Measurements from ENCODE around the gene SHISA9. TPM values are rescaled to one million over a fixed set of nuclear protein-coding genes. Genes with fewer than 3 reads are reported as not detected.

SHISA9 gene
- total and polyA plus RNA-seq, 2 donors (not counting 1 experiment from before 2014, with no cell fraction given) = 0.03 to 0.07 TPM

DNA sequence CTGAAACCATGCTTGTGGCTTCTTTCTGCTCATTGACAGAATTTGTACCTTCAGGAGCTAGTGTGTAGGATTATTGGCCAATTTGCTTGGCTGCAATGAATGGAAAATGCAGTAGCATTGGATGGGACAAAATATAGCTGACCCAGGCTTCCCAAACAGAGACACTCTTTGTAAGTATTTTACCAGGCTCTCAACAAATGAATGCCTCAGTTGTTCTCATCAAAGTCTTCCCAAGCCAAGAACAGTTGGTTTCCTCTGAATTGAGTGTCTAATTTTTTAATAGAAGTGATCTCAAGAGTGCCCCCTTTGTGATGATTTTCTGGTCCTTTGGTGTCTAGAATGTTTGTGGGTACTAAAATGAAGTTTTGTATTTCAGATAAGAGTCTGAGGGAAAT, 140.9 kb downstream of the SHISA9 start:
- CTCF ChIA-PET = no interaction called here

DNA sequence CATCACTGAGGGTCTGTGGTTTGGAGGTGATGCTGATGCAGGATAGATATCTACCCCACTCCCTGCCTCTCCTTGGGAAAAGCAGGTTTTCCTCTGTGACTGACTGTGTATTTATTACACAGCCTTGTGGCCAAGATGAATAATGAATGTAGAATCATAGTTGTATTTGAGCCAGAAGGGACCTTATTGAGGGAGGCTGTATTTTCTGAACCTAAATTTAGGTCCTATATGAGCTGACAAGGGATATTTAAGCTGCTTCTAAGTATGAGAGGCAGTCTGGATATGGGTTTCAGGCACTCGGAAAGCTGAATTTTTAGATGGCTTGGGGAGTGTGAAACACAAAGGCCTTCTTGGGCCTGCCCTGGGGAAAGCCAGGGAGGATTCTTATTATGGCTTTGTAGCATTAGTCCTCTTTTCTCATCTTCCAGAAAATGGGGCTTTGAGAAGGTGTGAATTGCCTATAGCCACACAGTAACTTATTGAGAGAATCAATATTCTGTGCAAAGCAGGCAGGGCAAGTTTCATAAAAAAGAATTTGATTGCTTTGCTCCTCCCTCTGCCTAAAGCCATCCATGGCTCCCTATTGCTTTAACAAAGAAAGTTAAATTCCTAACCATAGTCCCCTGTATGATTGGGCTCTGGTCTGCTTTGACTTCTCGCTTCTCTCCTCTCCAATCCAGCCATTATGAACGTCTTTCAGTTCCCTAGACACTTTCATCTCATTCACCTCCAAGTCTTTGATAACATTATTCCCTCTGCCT, 144.8 kb downstream of the SHISA9 start:
- WGBS (ENCODE audit: insufficient coverage) = 83% methylated on average over 3 of the region's 3 CpGs
- Histone ChIP-seq H3K9me3 (ENCODE audit: control extremely low read depth in 1 of 3, control insufficient read depth in 2 of 3, insufficient read depth in 1 of 3, low read length in 2 of 3) (peaks cover 0 to 7% (median 0%) of the 10 kb centered on the region in 3 donors), H3K79me2 (ENCODE audit: control insufficient read depth, insufficient read depth, low read length) (no peaks in the 10 kb centered on the region), H3K4me1 (ENCODE audit: control insufficient read depth in 2 of 2, insufficient read depth in 2 of 2, low read length in 2 of 2) (no peaks in the 10 kb centered on the region), H4K20me1 (ENCODE audit: control insufficient read depth, insufficient read depth, low read length, poor library complexity, severe bottlenecking) (no peaks in the 10 kb centered on the region), H2AFZ (ENCODE audit: insufficient read depth, low read depth, low read length, poor library complexity, severe bottlenecking) (no peak overlapping the region), H3K36me3 (replicated peaks in 1 of 2; ENCODE audit: control extremely low read depth in 1 of 2, control insufficient read depth in 1 of 2, extremely low read depth in 1 of 2, insufficient read depth in 2 of 2, low read length in 1 of 2) (no peaks in the 10 kb centered on the region), H3K4me3 (ENCODE audit: control extremely low read depth in 1 of 5, extremely low read depth in 1 of 5, insufficient read depth in 1 of 5, low read depth in 2 of 5, low read length in 4 of 5) (no peak overlapping the region), H3K4me2 (replicated peaks; ENCODE audit: low read depth, low read length, poor library complexity, severe bottlenecking) (no peak overlapping the region), H3K27me3 (replicated peaks in 1 of 4; ENCODE audit: control extremely low read depth in 1 of 4, control insufficient read depth in 3 of 4, insufficient read depth in 4 of 4, low read length in 3 of 4) (no peaks in the 10 kb centered on the region), H3K27ac (ENCODE audit: low read length in 2 of 2) (no peak overlapping the region), H3K9ac (ENCODE audit: low read length) (no peak overlapping the region)
- Mint-ChIP-seq H3K9me3 (ENCODE audit: insufficient read depth) (peaks cover 11% of the 10 kb centered on the region), H3K27ac (no peak overlapping the region), H3K4me1 (no peaks in the 10 kb centered on the region), H3K27me3 (peaks cover 4% of the 10 kb centered on the region), H3K4me3 (no peak overlapping the region)
- intact Hi-C loops (cut with micrococcal nuclease) = no loop called here
- TF ChIP-seq, protein P1, sequence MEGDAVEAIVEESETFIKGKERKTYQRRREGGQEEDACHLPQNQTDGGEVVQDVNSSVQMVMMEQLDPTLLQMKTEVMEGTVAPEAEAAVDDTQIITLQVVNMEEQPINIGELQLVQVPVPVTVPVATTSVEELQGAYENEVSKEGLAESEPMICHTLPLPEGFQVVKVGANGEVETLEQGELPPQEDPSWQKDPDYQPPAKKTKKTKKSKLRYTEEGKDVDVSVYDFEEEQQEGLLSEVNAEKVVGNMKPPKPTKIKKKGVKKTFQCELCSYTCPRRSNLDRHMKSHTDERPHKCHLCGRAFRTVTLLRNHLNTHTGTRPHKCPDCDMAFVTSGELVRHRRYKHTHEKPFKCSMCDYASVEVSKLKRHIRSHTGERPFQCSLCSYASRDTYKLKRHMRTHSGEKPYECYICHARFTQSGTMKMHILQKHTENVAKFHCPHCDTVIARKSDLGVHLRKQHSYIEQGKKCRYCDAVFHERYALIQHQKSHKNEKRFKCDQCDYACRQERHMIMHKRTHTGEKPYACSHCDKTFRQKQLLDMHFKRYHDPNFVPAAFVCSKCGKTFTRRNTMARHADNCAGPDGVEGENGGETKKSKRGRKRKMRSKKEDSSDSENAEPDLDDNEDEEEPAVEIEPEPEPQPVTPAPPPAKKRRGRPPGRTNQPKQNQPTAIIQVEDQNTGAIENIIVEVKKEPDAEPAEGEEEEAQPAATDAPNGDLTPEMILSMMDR (IDR thresholded peaks at IDR 0.05) = no peak
- TF ChIP-seq EZH2 (IDR thresholded peaks at IDR 0.05; ENCODE audit: borderline replicate concordance, insufficient read depth, low read depth, low read length, poor library complexity, severe bottlenecking) = no peak
- no peak for ATAC-seq (ENCODE audit: low read depth)
- DNase-seq = no peak
- ChIA-PET CTCF (no interaction called here), POLR2A (no interaction called here)

More for the DNA sequence above, 140.9 kb downstream of the SHISA9 start:
- Histone ChIP-seq H2AFZ (ENCODE audit: insufficient read depth, low read depth, low read length, poor library complexity, severe bottlenecking) (no peak overlapping the region), H3K27me3 (replicated peaks in 1 of 4; ENCODE audit: control extremely low read depth in 1 of 4, control insufficient read depth in 3 of 4, insufficient read depth in 4 of 4, low read length in 3 of 4) (no peaks in the 10 kb centered on the region), H3K4me2 (replicated peaks; ENCODE audit: low read depth, low read length, poor library complexity, severe bottlenecking) (no peak overlapping the region), H3K79me2 (ENCODE audit: control insufficient read depth, insufficient read depth, low read length) (no peaks in the 10 kb centered on the region), H3K27ac (ENCODE audit: low read length in 2 of 2) (no peak overlapping the region), H3K4me3 (ENCODE audit: control extremely low read depth in 1 of 5, extremely low read depth in 1 of 5, insufficient read depth in 1 of 5, low read depth in 2 of 5, low read length in 4 of 5) (no peak overlapping the region), H4K20me1 (ENCODE audit: control insufficient read depth, insufficient read depth, low read length, poor library complexity, severe bottlenecking) (no peaks in the 10 kb centered on the region), H3K9me3 (ENCODE audit: control extremely low read depth in 1 of 3, control insufficient read depth in 2 of 3, insufficient read depth in 1 of 3, low read length in 2 of 3) (peaks cover 0 to 3% (median 0%) of the 10 kb centered on the region in 3 donors), H3K4me1 (ENCODE audit: control insufficient read depth in 2 of 2, insufficient read depth in 2 of 2, low read length in 2 of 2) (no peaks in the 10 kb centered on the region), H3K36me3 (replicated peaks in 1 of 2; ENCODE audit: control extremely low read depth in 1 of 2, control insufficient read depth in 1 of 2, extremely low read depth in 1 of 2, insufficient read depth in 2 of 2, low read length in 1 of 2) (no peaks in the 10 kb centered on the region), H3K9ac (ENCODE audit: low read length) (no peak overlapping the region)
- peaks cover 16% of the 10 kb centered on the region for H3K9me3 Mint-ChIP-seq (ENCODE audit: insufficient read depth)
- H3K27ac Mint-ChIP-seq = no peak overlapping the region
- POLR2A ChIA-PET = no interaction called here
- H3K4me3 Mint-ChIP-seq = no peak overlapping the region
- TF ChIP-seq, protein P1 (IDR thresholded peaks at IDR 0.05) = no peak
- TF ChIP-seq EZH2 (IDR thresholded peaks at IDR 0.05; ENCODE audit: borderline replicate concordance, insufficient read depth, low read depth, low read length, poor library complexity, severe bottlenecking) = no peak
- intact Hi-C loops (cut with micrococcal nuclease) = no loop called here
- no peaks in the 10 kb centered on the region for H3K4me1 Mint-ChIP-seq
- no peak for DNase-seq
- H3K27me3 Mint-ChIP-seq = peaks cover 4% of the 10 kb centered on the region
- ATAC-seq (ENCODE audit: low read depth) = no peak
